GM18505 (cell line): Measurements from ENCODE around the gene SAC3D1.
A peak's percentile ranks its signal among the peaks of the same experiment; 100 is the strongest.
"Not testable (repeated sequence)": the region's sequence is repeated elsewhere in the genome, so short reads cannot be mapped to it uniquely, and the experiment has no call there.

Source experiments
- ATAC-seq: cut with Tn5 transposase; IDR thresholded peaks from one replicate; pipeline ENCODE4 v1.9.1; 2021; ENCODE audit not compliant: unreplicated experiment
- POLR2A ChIP-seq: IDR thresholded peaks from 4 replicates; pipeline ENCODE4 v1.6.1; 2011; ENCODE audit warnings: borderline replicate concordance; ENCODE audit not compliant: insufficient read depth, insufficient read length; ENCODE audit errors: extremely low read depth

Gene SAC3D1

GRCh38 chr11:65013888-65014725 lies 26.9 kb upstream of the SAC3D1 start, which contains the start of gene ARL2:
Gene ARL2 (plus strand): TSS chr11:65014160. CDS start chr11:65014208, 48 bp downstream.
- TF ChIP-seq POLR2A: peak; percentile 61
- peak; percentile 79 for ATAC-seq

DNA sequence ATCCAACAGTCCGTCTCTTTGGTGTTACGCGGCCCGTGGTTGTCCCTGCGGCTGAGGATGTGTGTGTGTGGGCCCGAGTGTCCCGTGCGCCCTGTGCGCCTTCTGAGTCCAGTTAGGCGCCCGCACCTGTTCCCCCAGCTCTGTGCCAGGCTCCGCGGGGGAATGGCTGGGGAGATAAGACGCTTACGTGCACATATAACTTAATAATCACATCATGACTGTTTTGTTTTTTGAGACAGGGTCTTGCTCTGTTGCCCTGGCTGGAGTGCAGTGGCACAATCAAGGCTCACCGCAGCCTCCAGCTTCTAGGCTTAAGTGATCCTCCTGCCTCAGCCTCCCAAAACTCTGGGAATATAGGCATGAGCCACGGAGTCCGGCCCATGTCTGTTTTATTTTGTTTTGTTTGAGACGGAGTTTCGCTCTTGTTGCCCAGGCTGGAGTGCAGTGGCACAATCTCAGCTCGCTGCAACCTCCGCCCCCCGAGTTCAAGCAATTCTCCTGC lies 26.2 kb upstream of the SAC3D1 start:
- TF ChIP-seq POLR2A: no peak
- ATAC-seq: no peak

GRCh38 chr11:65016705-65017104 lies 24.3 kb upstream of the SAC3D1 start:
- TF ChIP-seq POLR2A: no peak
- no peak for ATAC-seq

- TF ChIP-seq POLR2A: no peak
- ATAC-seq: no peak
Measured at GRCh38 chr11:65017937-65018336, 23.1 kb upstream of the SAC3D1 start.

GRCh38 chr11:65019824-65020223 lies 21.2 kb upstream of the SAC3D1 start:
- no peak for ATAC-seq
- TF ChIP-seq POLR2A: no peak

DNA sequence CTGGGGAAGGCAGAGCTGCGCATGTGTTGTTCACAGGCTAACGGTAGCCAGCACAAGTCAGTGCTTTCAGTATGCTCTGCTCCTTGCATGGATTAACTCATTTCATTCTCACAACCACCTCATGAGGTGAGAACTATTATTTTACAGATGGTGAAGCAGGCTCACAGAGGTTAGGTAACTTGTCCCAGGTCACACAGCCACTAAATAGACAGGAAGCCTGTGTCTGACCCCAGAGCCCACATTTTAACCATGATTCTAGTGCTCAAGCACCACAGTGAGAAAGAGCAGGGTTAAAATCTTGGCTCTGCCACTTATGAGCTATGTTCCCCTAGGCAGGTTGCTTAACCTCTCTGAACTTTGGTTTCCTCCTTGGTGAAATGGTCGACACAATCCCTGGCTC lies 20.0 kb upstream of the SAC3D1 start:
- ATAC-seq: no peak
- no peak for TF ChIP-seq POLR2A

- no peak for TF ChIP-seq POLR2A
- no peak for ATAC-seq
Measured at GRCh38 chr11:65021509-65021908, 19.5 kb upstream of the SAC3D1 start.

DNA sequence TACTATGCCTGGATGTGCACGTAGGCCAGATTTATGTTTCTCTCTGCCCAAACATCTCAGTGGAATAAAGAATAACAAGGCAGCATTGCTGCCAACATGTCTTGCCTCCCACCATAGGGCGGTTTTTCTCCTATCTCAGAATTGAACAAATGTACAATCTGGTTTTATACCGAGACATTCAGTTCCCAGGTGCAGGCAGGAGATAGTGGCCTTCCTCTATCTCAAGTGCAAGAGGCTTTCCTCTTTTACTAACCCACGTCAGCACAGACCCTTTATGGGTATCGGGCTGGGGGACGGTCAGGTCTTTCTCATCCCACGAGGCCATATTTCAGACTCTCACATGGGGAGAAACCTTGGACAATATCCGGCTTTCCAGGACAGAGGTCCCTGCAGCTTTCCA lies 17.5 kb upstream of the SAC3D1 start:
- ATAC-seq: not testable (repeated sequence)

DNA sequence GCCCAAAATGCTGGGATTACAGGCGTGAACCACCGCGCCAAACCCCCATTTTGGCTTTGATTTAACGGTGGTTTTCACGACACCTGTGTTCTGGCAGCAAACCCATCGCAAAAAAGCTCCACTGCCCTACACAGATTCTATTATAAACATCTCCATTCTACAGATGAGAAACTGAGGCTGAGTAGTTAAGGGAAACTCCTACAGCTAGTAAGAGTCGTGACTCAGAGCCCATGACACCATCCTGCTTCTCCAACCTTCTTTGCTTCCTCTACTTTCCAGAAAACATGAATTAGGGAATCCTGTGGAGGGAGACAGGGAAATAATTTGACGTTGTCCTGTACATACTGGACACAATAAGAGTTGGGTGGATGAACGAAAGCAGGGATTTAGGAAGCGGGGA lies 14.2 kb upstream of the SAC3D1 start:
- no peak for TF ChIP-seq POLR2A
- no peak for ATAC-seq

DNA sequence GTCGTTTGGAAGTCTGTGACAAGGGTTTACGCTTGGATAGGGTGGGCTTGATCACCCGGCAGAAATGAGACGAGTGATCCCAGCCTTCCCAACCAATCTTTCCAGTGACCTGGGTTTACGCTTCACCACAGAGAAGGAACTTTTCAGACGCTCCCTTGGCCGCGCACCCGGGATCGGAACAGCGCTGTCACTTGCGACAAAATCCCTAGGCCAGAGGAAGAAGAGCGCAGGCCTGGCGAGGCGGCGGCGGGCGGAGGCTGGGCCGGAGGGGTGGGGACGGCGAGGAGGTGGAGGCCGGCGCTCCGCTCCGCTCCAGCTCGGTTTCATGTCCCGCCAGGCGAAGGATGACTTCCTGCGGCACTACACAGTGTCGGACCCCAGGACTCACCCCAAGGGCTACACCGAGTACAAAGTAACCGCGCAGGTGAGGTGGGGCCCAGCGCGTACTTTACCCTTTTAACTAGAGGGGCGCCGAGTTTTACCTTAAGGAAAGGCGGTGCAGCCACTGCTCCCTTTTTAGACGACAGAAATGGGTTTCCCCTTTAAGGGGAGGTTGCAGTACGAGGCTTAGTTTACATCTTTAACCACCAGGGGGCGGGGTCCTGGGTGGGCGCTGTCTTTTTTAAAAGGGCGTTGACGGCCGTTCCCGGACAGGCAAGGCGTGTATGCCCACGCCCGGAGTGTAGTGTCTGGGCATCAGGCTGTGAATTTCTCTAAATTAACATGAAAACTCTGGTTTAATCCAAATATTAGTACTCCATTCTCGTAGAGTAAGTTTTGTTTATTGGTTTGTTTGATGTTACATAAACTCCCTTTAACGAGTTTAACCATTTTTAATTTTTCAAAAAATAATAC lies 13.6 kb upstream of the SAC3D1 start, which contains the start of gene SNX15:
SNX15 (plus strand) TSS at position 227 of the 855 bp plus-strand sequence; CDS start at position 326, 99 bp downstream.
- ATAC-seq: peak; percentile 80
- TF ChIP-seq POLR2A: peak; percentile 77

GRCh38 chr11:65032216-65032615 lies 8.8 kb upstream of the SAC3D1 start:
- no peak for TF ChIP-seq POLR2A
- no peak for ATAC-seq

DNA sequence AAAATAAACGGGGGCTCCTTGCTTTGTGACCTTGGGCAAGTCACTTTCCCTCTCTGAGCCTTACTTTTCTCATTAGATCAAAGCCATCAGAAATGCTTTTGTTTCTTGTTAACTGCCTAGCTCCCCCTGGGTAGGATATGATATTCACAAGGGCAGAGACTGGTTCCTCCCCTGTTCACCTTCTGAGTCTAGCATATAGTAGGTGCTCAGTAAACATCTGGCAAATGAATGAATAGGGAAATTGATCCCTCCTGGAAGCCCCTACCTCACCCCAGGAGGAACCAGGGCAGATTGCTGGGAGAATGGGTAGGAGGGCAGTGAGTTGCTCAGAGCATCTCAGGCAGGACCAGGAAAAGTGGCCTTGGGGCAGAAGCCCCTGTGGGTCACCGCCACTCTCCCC lies 6.6 kb upstream of the SAC3D1 start:
- TF ChIP-seq POLR2A: no peak
- ATAC-seq: no peak

GRCh38 chr11:65035579-65035978 lies 5.4 kb upstream of the SAC3D1 start:
- TF ChIP-seq POLR2A: no peak
- no peak for ATAC-seq
